22Rv1 (cell line): ENCODE data around the gene FAM184B.

Experiments
- ZFX ChIP-seq: fragments of 450-650 bp; IDR thresholded peaks from 2 replicates; pipeline ENCODE4 v1.6.1; 2017; ENCODE audit warnings: antibody characterized with exemption, borderline replicate concordance
- TF ChIP-seq, protein P1 (sequence below): fragments of 450-650 bp; IDR thresholded peaks from 2 replicates; pipeline ENCODE4 v1.5.1; 2017; ENCODE audit warnings: mild to moderate bottlenecking

DNA sequence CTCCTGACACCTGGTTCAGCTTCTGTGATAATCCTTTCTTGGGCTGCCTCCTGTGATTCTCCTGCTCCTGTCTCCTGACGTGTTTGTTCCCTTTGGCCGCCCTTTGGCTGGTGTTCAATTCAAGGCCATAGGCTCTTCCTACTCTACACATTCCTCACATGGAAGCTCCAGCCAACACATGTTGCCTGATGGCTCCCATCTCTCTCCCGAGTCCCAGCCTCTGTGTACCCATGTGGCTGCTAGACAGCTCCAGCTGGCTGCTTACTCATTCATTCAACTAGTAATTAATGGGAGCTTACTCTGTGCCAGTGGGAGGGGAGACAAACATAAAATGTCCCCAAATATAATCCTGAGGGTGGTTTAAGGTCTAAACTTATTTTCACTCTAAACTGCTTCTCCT is 176.2 kb downstream of the FAM184B start:
- TF ChIP-seq, protein P1, sequence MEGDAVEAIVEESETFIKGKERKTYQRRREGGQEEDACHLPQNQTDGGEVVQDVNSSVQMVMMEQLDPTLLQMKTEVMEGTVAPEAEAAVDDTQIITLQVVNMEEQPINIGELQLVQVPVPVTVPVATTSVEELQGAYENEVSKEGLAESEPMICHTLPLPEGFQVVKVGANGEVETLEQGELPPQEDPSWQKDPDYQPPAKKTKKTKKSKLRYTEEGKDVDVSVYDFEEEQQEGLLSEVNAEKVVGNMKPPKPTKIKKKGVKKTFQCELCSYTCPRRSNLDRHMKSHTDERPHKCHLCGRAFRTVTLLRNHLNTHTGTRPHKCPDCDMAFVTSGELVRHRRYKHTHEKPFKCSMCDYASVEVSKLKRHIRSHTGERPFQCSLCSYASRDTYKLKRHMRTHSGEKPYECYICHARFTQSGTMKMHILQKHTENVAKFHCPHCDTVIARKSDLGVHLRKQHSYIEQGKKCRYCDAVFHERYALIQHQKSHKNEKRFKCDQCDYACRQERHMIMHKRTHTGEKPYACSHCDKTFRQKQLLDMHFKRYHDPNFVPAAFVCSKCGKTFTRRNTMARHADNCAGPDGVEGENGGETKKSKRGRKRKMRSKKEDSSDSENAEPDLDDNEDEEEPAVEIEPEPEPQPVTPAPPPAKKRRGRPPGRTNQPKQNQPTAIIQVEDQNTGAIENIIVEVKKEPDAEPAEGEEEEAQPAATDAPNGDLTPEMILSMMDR: no peak
- TF ChIP-seq ZFX: no peak
